Activated CD4-positive, alpha-beta T cell treated with anti-CD3 and anti-CD28 coated beads, Interleukin-2, amount 50 U/mL, for 4 hours (primary cell): ENCODE data around the gene SIX3.

ENCODE experiments used
- DNase-seq, 2 experiments: peaks; one replicate each; pipeline ENCODE4 v3.0.0-alpha.2; 2020

Gene SIX3

GRCh38 chr2:44941551-44942234, at the start of gene SIX3:
Gene SIX3, plus strand, starts transcription at chr2:44941702. Its CDS starts 403 bp downstream, at chr2:44942105.
- DNase-seq, result no peak

GRCh38 chr2:44894058-44894457, 47.4 kb upstream of the SIX3 start:
- DNase-seq, result no peak

GRCh38 chr2:44895061-44895460, 46.4 kb upstream of the SIX3 start:
- no peak for DNase-seq

GRCh38 chr2:44897406-44897805, 44.1 kb upstream of the SIX3 start:
- DNase-seq, result no peak

GRCh38 chr2:44902217-44903137, 39.0 kb upstream of the SIX3 start:
- DNase-seq, result no peak

- DNase-seq, result no peak
Observed at GRCh38 chr2:44904578-44904977, 36.9 kb upstream of the SIX3 start.

GRCh38 chr2:44906972-44907371, 34.5 kb upstream of the SIX3 start:
- no peak for DNase-seq

- DNase-seq, result no peak
Observed at GRCh38 chr2:44909831-44910230, 31.7 kb upstream of the SIX3 start.

- no peak for DNase-seq
Observed at GRCh38 chr2:44912660-44913059, 28.8 kb upstream of the SIX3 start.

GRCh38 chr2:44916291-44916690, 25.2 kb upstream of the SIX3 start:
- DNase-seq, result no peak

GRCh38 chr2:44918095-44918775, 23.3 kb upstream of the SIX3 start:
- DNase-seq, result no peak

- DNase-seq, result no peak
Observed at GRCh38 chr2:44920751-44921150, 20.8 kb upstream of the SIX3 start.

- DNase-seq, result no peak
Observed at GRCh38 chr2:44922776-44923175, 18.7 kb upstream of the SIX3 start.

GRCh38 chr2:44925561-44926136, 15.9 kb upstream of the SIX3 start:
- no peak for DNase-seq

- no peak for DNase-seq
Observed at GRCh38 chr2:44926957-44927356, 14.5 kb upstream of the SIX3 start.

GRCh38 chr2:44927985-44928482, 13.5 kb upstream of the SIX3 start:
- DNase-seq, result no peak

- no peak for DNase-seq
Observed at GRCh38 chr2:44928483-44929158, 12.9 kb upstream of the SIX3 start.

GRCh38 chr2:44929159-44929734, 12.3 kb upstream of the SIX3 start:
- DNase-seq, result no peak

- DNase-seq, result no peak
Observed at GRCh38 chr2:44929735-44930273, 11.7 kb upstream of the SIX3 start.

GRCh38 chr2:44930274-44931197, 11.0 kb upstream of the SIX3 start:
- DNase-seq, result no peak
